Liver (tissue), 9 donors: Measurements from ENCODE around the gene DNTT. TPM values are rescaled to one million over a fixed set of nuclear protein-coding genes. Genes with fewer than 3 reads are reported as not detected.

Experiments used
- DNase-seq: peaks from one replicate; pipeline ENCODE4 v3.0.0-alpha.2; 2017; ENCODE audit warnings: low spot score
- H3K27ac ChIP-seq, 2 donors: one replicate each; pipeline ENCODE4 v1.7.0; 2013; ENCODE audit warnings: inconsistent platforms in 2 of 2, low read length in 2 of 2, control low read depth in 1 of 2, low read depth in 1 of 2, mild to moderate bottlenecking in 1 of 2
- H3K27me3 ChIP-seq, 4 donors: one replicate each; pipeline versions ENCODE4 v1.6.1 to v1.7.0; 2013; ENCODE audit warnings: low read length in 3 of 4, inconsistent platforms in 1 of 4, mild to moderate bottlenecking in 1 of 4, moderate library complexity in 1 of 4; ENCODE audit not compliant: control insufficient read depth in 4 of 4, insufficient read depth in 4 of 4
- H3K36me3 ChIP-seq, 4 donors: one replicate each; pipeline versions ENCODE4 v1.6.1 to v1.7.0; 2013; ENCODE audit warnings: low read length in 3 of 4, mild to moderate bottlenecking in 3 of 4, low read depth in 1 of 4, moderate library complexity in 1 of 4; ENCODE audit not compliant: control insufficient read depth in 4 of 4, insufficient read depth in 3 of 4
- H3K4me1 ChIP-seq, 4 donors: one replicate each; pipeline versions ENCODE4 v1.6.1 to v1.7.0; 2013; ENCODE audit warnings: low read length in 3 of 4, mild to moderate bottlenecking in 3 of 4, moderate library complexity in 1 of 4; ENCODE audit not compliant: control insufficient read depth in 4 of 4, insufficient read depth in 4 of 4
- H3K4me3 ChIP-seq, 3 donors: one replicate each; pipeline versions ENCODE4 v1.6.1 to v1.7.0; 2013; ENCODE audit warnings: low read length in 3 of 3, control low read depth in 1 of 3, low read depth in 1 of 3, mild to moderate bottlenecking in 1 of 3
- H3K9ac ChIP-seq, 2 donors: one replicate each; pipeline ENCODE4 v1.7.0; 2013; ENCODE audit warnings: low read length in 2 of 2, mild to moderate bottlenecking in 2 of 2, moderate library complexity in 2 of 2, control low read depth in 1 of 2, low read depth in 1 of 2
- H3K9me3 ChIP-seq, 4 donors: one replicate each; pipeline versions ENCODE4 v1.6.1 to v1.7.0; 2013; ENCODE audit warnings: low read length in 3 of 4; ENCODE audit not compliant: control insufficient read depth in 4 of 4
- EGR1 ChIP-seq, 2 donors: IDR thresholded peaks; 2 replicates each; pipeline ENCODE4 v1.6.1; 2016 to 2018; ENCODE audit warnings: antibody characterized with exemption in 2 of 2, low read depth in 2 of 2
- FOXA1 ChIP-seq: IDR thresholded peaks from 2 replicates; pipeline ENCODE4 v1.6.1; 2016; ENCODE audit warnings: antibody characterized with exemption
- FOXA2 ChIP-seq: IDR thresholded peaks from 2 replicates; pipeline ENCODE4 v1.6.1; 2016; ENCODE audit warnings: antibody characterized with exemption
- GABPA ChIP-seq, 2 donors: IDR thresholded peaks in 1 of 2; conservative IDR thresholded peaks in 1 of 2; 2 replicates each; pipeline ENCODE4 v1.6.1; 2016; ENCODE audit warnings: antibody characterized with exemption in 2 of 2, mild to moderate bottlenecking in 1 of 2, moderate library complexity in 1 of 2
- HNF4A ChIP-seq, 2 donors: conservative IDR thresholded peaks; 2 replicates each; pipeline ENCODE4 v1.6.1; 2016; ENCODE audit warnings: antibody characterized with exemption in 2 of 2, mild to moderate bottlenecking in 2 of 2
- HNF4G ChIP-seq: IDR thresholded peaks from 2 replicates; pipeline ENCODE4 v1.6.1; 2016; ENCODE audit warnings: antibody characterized with exemption
- JUND ChIP-seq, 2 donors: IDR thresholded peaks; 2 replicates each; pipeline ENCODE4 v1.6.1; 2016; ENCODE audit warnings: antibody characterized with exemption in 2 of 2
- NR2F2 ChIP-seq: IDR thresholded peaks from 2 replicates; pipeline ENCODE4 v1.6.1; 2016; ENCODE audit warnings: antibody characterized with exemption
- RXRA ChIP-seq, 2 donors: IDR thresholded peaks; 2 replicates each; pipeline ENCODE4 v1.6.1; 2017 to 2018; ENCODE audit warnings: antibody characterized with exemption in 2 of 2, mild to moderate bottlenecking in 1 of 2
- SP1 ChIP-seq: IDR thresholded peaks from 2 replicates; pipeline ENCODE4 v1.6.1; 2018; ENCODE audit warnings: antibody characterized with exemption, mild to moderate bottlenecking
- TAF1 ChIP-seq: conservative IDR thresholded peaks from 2 replicates; pipeline ENCODE4 v1.6.1; 2016; ENCODE audit warnings: antibody characterized with exemption, mild to moderate bottlenecking
- YY1 ChIP-seq: IDR thresholded peaks from 2 replicates; pipeline ENCODE4 v1.6.1; 2016; ENCODE audit warnings: antibody characterized with exemption, mild to moderate bottlenecking
- WGBS: extraction: QIAGEN DNeasy Blood & Tissue Kit; methylation state at CpG from one replicate; pipeline ENCODE4 v1.1.7; 2013; 5-methylcytosine and 5-hydroxymethylcytosine counted together
- polyA plus RNA-seq, 2 donors: library from polyadenylated mRNA; stranded (reverse) in 1 of 2; unstranded in 1 of 2; fragments of 200-250 nt in 1 of 2; fragments of >200 nt in 1 of 2; fragmentation: Nextera tagmentation in 1 of 2; extraction: Ambion mirVana in 1 of 2; gene quantifications; one replicate each; pipeline versions ENCODE4 v1.2.1 to v1.2.3, GENCODE V29; 2013 to 2015
- total RNA-seq, 2 donors: library from RNA; depleted of rRNA; stranded (reverse); fragments of >200 nt; gene quantifications; one replicate each; pipeline ENCODE4 v1.2.3, GENCODE V29; 2014
- TF ChIP-seq, protein P1 (sequence below): IDR thresholded peaks from 2 replicates; pipeline ENCODE4 v1.6.1; 2016; ENCODE audit warnings: antibody characterized with exemption, mild to moderate bottlenecking
- TF ChIP-seq, protein P2 (sequence below): IDR thresholded peaks from 2 replicates; pipeline ENCODE4 v1.6.1; 2016; ENCODE audit warnings: antibody characterized with exemption
- TF ChIP-seq, protein P3 (sequence below): IDR thresholded peaks from 2 replicates; pipeline ENCODE4 v1.6.1; 2016; ENCODE audit warnings: antibody characterized with exemption
- TF ChIP-seq, protein P4 (sequence below): fragments of 150-350 bp; IDR thresholded peaks from 2 replicates; pipeline ENCODE4 v1.5.1; 2017; ENCODE audit warnings: improper control_type of control experiment, low read depth, low read length; ENCODE audit not compliant: missing input control
- TF ChIP-seq, protein P5 (sequence below): IDR thresholded peaks from 2 replicates; pipeline ENCODE4 v1.6.1; 2016; ENCODE audit warnings: antibody characterized with exemption
- donor health status: healthy.
- donor health status: healthy.
- donor health status: healthy.
- donor health status: healthy.
- donor health status: healthy.

Gene DNTT
- total and polyA plus RNA-seq, 4 donors = 0.70 TPM; not detected in 3

DNA sequence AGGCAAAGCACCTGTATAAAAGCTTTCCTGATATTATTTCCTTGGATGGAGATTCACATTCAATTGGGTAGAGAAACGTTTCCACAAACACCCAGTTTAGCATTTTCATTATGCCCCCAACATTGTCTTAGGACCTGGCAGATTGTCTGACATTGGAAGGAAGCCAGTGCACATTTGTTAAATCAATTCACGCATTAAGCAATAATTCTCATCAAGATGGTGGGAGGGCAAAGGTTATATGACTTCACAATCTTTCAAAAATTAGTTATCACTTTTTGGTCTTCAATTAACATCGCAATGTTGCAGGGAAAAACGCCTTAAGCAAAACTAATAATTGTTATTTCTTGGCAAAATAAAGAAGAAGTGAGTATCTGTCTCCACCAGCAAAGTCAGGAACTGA is 38.2 kb downstream of the DNTT start:
- H3K4me3 ChIP-seq = no peak overlapping the region
- no peak for DNase-seq
- WGBS = 44% methylated on average over 4 of the region's 4 CpGs

More for the DNA sequence above, 38.2 kb downstream of the DNTT start:
- Histone ChIP-seq H3K9ac (no peak overlapping the region), H3K27ac (no peak overlapping the region), H3K27me3 (no peaks in the 10 kb centered on the region), H3K9me3 (peaks cover 0 to 3% (median 0%) of the 10 kb centered on the region in 4 donors), H3K36me3 (no peaks in the 10 kb centered on the region), H3K4me1 (peaks cover 0 to 16% (median 9%) of the 10 kb centered on the region in 4 donors)
- TF ChIP-seq, protein P1, sequence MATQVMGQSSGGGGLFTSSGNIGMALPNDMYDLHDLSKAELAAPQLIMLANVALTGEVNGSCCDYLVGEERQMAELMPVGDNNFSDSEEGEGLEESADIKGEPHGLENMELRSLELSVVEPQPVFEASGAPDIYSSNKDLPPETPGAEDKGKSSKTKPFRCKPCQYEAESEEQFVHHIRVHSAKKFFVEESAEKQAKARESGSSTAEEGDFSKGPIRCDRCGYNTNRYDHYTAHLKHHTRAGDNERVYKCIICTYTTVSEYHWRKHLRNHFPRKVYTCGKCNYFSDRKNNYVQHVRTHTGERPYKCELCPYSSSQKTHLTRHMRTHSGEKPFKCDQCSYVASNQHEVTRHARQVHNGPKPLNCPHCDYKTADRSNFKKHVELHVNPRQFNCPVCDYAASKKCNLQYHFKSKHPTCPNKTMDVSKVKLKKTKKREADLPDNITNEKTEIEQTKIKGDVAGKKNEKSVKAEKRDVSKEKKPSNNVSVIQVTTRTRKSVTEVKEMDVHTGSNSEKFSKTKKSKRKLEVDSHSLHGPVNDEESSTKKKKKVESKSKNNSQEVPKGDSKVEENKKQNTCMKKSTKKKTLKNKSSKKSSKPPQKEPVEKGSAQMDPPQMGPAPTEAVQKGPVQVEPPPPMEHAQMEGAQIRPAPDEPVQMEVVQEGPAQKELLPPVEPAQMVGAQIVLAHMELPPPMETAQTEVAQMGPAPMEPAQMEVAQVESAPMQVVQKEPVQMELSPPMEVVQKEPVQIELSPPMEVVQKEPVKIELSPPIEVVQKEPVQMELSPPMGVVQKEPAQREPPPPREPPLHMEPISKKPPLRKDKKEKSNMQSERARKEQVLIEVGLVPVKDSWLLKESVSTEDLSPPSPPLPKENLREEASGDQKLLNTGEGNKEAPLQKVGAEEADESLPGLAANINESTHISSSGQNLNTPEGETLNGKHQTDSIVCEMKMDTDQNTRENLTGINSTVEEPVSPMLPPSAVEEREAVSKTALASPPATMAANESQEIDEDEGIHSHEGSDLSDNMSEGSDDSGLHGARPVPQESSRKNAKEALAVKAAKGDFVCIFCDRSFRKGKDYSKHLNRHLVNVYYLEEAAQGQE = no peak
- TF ChIP-seq GABPA (IDR thresholded peaks at IDR 0.05 in 1 of 2, conservative IDR thresholded peaks at IDR 0.05 in 1 of 2) (no peak), YY1 (peak; percentile 71), HNF4A (conservative IDR thresholded peaks at IDR 0.05) (peak; percentile 35 to 62), FOXA2 (no peak), RXRA (IDR thresholded peaks at IDR 0.05) (no peak), FOXA1 (no peak), JUND (IDR thresholded peaks at IDR 0.05) (no peak), NR2F2 (no peak), SP1 (no peak), TAF1 (no peak), EGR1 (IDR thresholded peaks at IDR 0.05; ENCODE audit: low read depth in 2 of 2) (no peak), HNF4G (no peak)
- TF ChIP-seq, protein P2, sequence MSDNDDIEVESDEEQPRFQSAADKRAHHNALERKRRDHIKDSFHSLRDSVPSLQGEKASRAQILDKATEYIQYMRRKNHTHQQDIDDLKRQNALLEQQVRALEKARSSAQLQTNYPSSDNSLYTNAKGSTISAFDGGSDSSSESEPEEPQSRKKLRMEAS = no peak
- TF ChIP-seq, protein P3, sequence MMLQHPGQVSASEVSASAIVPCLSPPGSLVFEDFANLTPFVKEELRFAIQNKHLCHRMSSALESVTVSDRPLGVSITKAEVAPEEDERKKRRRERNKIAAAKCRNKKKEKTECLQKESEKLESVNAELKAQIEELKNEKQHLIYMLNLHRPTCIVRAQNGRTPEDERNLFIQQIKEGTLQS = no peak
- TF ChIP-seq, protein P4, sequence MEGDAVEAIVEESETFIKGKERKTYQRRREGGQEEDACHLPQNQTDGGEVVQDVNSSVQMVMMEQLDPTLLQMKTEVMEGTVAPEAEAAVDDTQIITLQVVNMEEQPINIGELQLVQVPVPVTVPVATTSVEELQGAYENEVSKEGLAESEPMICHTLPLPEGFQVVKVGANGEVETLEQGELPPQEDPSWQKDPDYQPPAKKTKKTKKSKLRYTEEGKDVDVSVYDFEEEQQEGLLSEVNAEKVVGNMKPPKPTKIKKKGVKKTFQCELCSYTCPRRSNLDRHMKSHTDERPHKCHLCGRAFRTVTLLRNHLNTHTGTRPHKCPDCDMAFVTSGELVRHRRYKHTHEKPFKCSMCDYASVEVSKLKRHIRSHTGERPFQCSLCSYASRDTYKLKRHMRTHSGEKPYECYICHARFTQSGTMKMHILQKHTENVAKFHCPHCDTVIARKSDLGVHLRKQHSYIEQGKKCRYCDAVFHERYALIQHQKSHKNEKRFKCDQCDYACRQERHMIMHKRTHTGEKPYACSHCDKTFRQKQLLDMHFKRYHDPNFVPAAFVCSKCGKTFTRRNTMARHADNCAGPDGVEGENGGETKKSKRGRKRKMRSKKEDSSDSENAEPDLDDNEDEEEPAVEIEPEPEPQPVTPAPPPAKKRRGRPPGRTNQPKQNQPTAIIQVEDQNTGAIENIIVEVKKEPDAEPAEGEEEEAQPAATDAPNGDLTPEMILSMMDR = no peak
- TF ChIP-seq, protein P5, sequence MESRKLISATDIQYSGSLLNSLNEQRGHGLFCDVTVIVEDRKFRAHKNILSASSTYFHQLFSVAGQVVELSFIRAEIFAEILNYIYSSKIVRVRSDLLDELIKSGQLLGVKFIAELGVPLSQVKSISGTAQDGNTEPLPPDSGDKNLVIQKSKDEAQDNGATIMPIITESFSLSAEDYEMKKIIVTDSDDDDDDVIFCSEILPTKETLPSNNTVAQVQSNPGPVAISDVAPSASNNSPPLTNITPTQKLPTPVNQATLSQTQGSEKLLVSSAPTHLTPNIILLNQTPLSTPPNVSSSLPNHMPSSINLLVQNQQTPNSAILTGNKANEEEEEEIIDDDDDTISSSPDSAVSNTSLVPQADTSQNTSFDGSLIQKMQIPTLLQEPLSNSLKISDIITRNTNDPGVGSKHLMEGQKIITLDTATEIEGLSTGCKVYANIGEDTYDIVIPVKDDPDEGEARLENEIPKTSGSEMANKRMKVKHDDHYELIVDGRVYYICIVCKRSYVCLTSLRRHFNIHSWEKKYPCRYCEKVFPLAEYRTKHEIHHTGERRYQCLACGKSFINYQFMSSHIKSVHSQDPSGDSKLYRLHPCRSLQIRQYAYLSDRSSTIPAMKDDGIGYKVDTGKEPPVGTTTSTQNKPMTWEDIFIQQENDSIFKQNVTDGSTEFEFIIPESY = no peak
